GM21515 (cell line): ENCODE results near the gene LPP.

ENCODE experiments used
- ATAC-seq: cut with Tn5 transposase; IDR thresholded peaks from one replicate; pipeline ENCODE4 v1.9.1; 2021; ENCODE audit not compliant: unreplicated experiment

LPP gene

DNA sequence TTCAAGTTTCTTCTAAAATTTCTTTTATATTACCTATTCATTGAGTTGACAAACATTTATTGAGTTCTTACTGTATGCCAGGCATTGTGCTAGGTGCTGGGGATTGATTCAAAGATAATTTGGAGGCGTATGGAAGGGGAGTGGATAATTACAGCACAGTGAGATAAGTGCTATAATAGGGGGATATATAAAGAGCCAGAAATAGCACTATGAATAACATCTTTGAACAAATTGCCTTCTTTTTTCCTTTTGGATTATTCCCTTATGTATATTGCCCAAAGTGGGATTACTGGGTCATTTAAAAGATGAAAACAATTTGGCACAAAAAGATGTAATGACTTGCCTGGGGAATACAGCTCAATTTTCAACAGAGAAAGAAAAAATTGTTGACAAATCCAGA is 64.6 kb downstream of the LPP start:
- no peak for ATAC-seq

DNA sequence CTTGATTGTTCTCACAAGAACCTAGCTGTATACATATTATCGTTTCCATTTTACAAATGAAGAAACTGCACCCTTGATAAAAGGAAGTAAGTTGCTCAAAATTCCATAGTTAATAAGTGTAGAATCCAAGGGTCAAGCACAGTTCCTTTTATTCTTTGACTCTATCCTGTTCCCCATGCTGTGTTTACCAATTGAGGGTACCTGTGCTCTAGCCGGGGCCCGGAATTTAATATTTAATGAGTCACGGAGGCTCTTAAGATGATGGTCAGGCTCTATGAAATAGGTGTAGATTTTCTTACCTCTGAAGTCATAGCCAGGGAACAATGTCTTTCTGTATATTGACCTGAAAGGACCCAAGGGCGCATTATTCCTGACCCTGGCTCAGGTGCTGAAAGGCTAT is 65.2 kb downstream of the LPP start:
- ATAC-seq: no peak

DNA sequence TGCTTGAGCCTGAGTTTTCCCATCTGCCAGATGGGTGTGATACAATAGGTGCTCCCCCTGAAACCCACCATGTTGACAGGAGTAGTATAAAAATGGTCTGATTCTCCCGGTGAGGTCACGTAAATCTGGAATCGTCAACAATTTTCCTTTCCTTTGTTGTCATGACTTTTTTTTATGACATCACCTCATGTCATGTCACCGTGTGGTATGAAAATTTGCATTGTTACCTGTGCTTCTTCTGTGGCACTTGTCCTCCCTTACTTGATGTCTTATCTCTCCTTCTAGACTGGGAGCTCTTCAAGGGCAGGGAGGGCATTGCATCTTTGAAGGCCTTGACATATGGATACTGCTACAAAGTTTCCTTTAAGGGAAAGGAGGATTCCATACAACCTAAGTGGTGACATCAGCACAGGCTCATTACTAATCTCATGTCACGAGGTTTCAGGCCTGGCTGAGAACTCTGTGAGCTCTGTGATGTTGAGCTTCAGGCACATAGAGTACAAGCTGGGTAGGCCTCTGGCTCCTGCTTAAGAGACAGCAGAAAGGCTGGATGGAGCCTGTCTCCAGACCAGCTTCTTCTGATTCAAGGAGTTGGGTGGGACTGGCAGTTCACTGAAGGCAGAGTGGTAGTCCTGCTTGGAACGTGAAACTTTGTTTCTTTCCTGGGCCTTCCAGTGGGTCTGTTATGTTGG is 66.3 kb downstream of the LPP start:
- ATAC-seq: no peak

DNA sequence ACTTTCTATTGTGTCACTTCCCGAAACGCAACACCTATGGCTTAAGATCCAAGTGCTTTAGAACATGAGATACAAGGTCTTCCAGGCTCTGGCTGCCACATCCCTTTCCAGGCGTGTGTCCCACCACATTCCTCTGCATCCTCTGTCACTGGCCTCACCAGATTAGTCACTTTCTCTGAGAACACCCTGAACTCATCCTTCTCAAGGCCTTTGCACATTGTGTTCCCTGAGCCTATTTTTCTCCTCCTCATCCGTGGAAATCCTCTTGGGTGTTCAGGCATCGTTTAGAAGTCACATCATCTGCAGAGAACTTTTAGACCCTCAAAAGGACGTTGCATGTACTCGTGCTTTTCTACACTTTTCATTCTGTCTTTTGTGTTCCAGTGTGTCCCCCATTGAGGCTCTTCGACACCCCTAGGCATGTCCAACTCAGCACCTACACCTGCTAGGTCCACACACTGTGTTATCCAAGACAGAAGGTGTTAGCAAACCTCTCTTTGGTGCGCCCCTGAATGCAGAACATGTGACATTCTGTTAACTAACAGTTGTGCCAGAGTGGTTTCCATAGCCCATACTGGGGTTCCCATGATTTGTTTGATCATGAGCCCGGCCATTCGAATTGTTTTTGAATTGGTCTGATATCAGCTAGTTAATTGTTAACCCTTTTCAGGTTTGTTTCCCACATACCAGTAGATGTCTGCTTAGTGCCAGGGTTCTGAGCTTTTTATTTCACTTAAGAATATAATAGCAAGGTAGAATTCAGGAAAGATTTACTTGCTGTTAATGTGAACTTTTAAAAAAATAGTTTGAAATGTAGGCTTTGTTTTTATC is 67.2 kb downstream of the LPP start:
- no peak for ATAC-seq

DNA sequence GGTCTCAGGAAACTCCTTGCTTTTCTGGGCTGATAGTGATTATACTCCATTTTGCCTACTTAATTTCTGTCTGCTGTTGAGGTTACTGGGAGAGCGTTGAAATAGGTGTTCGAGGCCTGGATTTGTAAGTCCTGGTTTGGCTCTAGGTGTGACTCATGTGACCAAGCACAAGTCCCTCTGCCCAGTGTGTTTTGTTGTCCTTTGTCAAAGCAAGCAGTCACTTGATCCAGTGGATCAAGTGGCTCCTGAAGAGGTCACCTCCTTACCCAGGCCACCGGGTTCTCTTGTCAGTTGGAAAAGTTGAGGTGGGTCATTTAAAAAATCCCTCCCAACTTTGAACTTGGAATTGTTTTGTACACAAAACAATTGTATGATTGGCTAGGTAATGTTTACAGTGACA is 70.0 kb downstream of the LPP start:
- no peak for ATAC-seq

DNA sequence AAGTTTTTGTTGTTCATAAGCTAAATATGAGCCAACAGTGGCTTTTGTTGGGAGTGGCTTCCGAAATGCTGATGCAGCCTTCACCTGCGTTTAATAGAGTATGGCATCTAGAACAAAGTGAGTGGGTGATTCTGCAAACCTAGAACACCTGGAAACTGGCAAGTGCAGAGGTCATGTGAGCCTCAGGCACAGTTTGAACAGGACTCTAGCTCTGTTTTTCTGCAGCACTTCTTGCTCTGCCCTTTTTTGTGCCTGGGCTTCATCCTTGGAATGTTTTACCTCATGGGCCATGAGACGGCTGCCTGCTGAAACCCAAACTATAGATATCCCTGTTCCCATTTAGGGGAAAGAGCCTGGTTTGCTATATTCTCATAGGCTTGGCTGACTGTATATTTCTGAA is 73.5 kb downstream of the LPP start:
- ATAC-seq: no peak

DNA sequence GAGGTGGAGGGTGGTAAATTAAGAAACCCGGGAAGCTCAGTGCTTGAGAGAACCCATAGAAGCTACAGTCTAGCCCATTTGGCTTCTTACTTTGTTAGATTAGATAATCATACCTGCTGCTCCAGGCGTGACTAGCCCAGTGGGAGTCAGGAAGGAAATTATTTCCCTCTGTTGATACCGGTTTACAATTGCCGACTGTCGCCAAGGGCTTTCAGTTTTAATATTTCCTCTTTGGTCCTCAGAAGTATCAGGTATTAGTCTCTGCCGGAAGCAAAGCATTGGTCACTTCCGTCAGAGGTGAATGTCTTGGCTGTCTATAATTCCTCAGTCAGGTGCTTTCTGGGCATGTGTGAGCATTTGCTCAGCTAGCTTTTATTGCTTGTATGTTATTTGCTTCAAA is 75.2 kb downstream of the LPP start:
- ATAC-seq: no peak

DNA sequence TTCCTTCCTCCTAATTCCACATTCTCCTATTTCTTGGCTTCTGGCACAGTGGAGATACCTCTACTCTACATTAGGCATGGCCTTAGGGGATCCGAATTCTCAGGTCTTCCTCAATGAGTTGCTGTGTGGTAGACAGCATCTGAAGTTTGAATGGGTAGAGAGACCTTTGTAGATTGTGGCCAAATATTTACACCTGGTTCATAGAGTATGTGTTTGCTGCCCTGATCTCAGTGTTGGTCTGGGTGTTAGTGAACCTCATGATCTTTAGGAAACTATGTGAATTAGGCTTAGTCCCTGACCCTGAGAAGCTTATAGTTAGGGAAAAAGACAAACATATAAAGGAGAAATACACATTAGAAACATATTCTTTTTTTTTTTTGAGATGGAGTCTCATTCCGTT is 75.8 kb downstream of the LPP start:
- no peak for ATAC-seq

DNA sequence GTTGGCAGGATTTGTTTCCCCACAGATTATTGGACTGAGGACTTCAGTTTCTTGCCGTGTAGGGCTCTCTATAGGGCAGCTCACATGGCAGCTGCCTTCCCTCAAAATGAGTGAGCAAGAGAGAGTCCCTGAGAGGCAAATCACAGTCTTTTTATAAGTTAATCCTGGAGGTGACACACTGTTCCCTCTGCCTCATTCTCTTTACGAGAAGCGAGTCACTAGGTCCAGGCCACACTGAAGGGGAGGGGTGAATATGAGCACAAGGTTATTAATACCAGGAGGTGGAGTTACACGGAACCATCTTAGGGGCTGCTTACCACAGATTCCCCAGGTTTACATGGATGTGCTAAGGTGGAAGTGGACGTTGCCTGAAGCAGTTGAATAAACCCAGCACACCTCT is 77.0 kb downstream of the LPP start:
- no peak for ATAC-seq

DNA sequence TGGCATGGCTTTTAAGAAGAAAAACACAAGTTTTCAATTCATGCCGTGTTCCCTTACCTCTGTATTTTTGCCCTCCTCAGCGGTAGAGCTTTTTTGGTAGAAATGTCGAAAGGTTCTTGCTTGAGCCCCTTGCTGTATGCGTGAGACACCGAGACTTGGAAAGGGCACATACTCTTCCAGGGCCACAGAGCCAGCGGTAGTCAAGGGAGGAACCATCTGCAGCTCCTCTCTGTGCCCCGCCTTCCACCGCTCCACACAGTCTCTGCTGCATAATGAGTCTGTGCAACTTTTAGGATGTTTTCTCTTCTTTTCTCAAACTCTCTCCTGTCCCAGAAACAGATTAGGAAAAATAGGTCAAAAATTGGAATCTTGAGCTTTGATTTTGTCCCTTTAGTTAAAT is 77.5 kb downstream of the LPP start:
- ATAC-seq: no peak

DNA sequence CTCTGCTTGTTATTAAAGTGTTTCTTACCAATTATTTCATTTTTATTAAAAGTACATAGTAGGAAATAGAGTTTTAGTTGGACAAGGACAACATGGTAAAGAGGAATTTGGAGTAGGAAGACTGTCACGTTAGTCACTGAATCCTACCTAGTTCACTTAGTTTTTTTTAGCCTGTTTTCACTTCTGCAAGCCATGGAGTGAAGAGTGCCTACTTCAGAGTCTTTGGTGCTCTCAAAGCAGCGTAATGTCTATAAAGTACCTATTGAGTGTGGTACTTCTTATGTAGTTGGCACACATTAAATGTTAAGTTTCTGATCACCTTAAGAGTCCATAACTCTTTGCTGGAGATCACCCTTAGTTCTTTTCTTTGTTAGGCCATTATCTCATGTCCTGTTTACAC is 78.7 kb downstream of the LPP start:
- ATAC-seq: no peak

DNA sequence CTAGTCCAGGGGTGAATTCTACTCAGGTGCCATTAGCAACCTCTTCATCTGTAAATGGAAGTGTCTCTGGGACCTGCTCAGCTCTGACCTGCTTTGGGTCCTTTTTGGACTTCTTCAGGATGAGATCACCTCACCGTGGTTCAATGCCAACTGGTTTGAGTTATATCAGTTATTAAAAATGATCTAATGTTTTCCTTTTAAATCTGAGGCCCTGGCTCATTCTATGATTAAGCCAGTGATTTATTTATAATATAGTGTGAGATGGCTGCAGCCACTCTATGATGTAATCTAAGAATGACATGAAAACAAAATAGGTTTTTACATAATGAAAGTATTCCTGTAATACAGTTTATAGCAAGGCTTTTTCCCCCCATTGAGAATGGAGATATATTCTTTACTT is 79.4 kb downstream of the LPP start:
- no peak for ATAC-seq

DNA sequence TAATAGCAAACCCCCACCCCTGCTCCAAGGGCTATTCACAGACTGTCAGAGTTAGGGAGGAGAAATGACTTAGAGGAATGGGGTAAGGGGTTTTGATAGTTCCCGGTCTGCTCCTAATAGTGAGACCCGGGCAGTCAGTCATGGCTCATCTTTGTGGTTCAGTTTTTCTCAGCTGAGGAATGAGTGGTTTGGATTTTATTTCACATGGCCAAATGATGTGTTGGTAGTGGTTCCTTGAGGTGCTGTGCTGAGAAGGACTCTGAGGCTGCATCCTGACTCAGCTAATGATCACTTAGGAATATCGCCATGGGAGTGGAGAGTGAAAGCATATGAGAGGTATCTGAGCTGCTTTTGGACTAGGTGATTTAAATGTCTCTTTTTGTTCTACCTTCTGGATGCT is 80.2 kb downstream of the LPP start:
- ATAC-seq: no peak

DNA sequence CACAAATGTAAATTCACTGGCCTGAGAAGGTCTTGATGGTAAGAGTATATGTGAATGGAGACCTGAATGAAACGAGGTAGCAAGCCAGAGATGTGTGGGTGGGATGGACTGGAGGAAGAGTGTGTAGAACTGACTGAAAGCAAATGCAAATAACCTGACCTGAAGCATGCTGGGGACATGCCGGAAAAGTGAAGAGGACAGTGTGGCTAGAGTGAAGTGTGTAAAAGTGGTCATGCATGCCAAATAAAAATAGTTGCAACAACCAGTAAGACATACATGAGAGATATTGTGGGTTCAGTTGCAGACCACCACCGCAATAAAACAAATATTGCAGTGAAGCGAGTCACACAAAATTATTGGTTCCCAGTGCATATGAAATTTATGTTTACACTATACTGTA is 82.3 kb downstream of the LPP start:
- no peak for ATAC-seq

DNA sequence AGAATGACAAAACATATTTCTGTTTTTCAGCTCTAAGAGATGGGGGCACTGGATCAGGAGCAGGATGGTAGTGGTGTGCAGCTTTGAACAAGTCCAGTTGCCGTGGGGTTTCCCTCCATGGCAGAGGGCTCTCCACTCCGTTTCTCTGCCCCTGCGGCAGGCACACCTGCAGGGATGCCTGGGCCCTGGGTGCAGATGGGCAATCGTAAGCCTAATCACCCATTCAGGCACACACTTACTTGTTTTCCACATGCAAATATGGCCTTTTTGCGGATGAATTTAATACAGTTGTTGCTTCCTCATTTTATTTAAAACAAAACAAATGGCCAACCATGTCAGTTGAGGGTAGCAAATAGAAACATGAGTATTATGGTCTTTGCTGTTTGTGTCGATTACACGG is 85.1 kb downstream of the LPP start:
- no peak for ATAC-seq

DNA sequence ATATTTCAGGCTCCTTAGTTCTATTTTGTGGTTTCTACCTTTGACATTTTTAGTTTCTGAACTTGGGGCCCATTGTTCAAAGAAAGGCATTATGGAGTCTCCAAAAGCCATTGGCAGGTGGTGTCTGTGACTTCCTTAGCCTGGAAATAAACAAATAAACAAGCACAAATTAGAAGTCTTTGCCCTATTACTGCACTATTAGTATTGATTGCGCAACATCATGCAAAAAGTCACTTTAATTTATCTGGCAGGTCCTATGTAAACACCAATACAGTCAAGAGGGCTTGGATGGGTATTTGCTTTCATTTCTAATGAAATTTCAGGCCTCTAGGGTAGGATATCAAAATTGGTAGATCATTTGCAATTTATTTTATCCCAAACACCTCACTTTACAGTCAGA is 85.6 kb downstream of the LPP start:
- no peak for ATAC-seq

DNA sequence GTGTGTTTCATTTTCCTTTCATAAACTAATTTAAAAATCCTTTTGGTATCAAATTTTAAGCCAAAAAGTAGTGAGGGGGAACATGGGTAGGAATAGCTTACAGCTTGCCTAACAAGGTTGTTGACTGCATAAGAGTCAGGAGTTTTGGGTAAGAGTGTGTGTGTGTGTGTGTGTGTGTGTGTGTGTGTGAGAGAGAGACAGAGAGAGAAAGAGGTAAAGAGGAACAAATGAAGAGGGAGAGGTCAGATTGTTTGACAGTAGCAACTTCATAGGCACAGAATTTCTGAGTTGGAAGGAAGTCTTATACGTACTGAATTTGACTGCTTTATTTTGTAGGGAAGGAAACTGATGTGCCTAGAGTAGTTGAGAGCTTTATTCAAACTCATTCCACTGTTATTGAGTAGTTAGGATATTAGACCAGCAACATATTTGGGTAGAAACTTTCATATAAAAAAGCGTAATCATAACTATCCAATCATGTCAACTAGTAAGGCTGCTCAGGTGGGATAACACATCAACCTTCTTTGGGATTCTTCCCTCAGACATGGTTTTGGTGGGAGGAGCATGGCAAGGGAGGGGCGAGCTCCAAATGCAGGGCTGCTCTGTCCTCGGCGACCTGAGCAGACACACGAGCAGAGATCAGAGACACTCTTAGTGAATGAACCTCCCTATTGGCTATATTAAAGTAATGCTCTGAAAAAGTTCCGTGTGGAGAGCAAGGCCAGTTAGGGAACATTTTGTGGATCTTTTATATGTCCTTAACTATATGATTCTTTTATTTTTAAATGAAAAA is 86.4 kb downstream of the LPP start:
- ATAC-seq: no peak

DNA sequence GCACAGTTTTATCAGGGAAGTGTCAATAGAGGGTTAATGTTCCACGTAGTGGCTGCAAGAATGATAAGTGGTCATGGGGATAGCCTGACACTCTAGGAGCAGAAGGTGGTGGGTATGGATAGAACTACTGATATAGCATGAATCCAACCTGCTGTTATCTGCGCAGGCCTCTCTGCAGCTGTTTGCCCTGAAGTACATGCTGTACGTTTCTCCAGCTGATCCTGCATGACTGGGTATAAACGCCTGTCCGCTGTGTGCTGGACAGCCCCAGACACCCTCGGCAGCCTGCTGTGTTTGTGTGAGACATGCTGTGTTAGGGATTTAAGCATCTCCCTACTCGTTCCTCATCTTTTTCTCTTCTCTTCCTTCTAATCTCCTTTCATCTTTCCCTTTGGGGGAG is 87.1 kb downstream of the LPP start:
- no peak for ATAC-seq

DNA sequence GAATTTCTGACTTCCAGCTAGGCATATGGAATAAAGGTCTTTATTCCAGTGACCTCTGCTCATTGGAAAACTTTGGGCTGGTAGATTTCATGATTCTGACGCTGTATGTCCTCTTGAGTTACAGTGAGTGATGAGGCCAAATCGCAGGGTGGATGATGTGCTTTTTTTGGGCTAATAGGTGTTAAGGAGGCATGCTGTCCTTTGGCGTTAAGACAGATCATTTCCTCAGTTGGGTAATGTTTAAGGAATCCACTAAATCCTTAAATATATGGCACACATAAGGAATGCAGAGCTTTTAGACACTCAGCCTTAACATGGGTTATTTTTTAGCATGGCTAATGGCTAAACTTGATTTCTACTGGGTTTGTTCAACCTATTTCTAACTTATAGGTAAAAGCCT is 87.9 kb downstream of the LPP start:
- ATAC-seq: no peak

DNA sequence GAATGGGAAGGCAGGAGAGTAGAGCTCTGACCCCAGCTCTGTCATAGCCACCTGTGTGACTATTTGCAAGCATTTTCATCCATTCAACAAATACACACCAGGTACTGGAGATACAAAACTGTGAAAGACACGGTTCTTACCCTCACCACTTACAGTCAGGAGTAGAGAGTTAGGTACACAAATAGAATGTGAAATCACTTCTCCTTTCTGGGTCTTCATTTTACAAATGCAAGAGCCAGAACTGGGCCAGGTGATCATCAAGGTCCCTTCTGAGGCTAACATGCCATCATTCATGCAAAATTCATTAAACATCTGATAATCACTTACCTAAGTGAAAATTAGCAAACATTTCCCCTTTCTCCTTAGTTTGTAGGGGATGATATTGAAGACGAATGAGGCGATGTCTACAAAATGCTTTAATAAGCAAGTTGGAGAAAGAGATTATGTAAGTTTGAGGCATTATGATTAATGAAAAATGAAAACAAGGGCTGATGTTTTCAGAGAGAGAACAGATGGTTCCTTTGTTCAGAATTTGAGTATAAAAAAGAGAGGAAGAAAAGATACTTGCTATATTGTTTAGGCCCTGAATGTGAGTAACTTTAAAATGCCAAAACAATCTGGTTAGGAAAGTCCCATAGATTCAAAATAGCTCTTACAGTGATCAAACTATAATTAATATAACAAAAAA is 88.6 kb downstream of the LPP start:
- no peak for ATAC-seq

DNA sequence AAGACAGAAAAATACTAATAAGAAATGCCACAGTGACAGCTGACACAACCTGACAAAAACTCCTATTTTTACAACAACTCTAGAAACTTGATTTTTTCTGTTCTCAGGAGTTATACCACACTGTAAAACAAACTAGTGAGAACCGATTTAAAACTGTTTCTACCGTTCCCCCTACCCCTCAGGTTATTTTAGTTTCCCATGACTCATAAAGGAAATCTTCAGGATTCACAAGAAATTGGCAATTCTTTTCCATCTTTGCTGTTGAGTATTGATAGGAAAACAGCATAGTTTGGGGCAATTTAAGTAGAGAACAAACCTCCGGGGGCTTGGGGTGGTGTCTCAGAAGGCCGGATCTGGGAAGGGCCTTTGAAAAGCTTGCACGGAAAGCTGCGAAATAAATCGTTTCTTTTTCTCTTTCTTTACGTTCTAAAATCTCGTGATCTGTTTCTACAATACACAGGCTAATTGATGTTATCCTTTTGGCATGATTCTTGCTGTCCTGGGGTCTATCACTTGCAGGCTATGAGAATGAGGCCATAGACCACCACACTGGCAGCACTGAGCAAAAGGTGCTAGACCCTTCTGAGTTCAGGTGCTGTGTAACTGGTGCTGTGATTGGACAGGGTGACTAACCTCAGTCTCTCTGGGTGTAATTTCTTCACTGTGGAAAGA is 89.3 kb downstream of the LPP start:
- no peak for ATAC-seq
